Loucy (cell line): ENCODE data around the gene TIPIN.

Experiments
- EZH2phosphoT487 ChIP-seq: fragments of 200-600 bp; IDR thresholded peaks from 2 replicates; pipeline ENCODE4 v1.6.1; 2018; ENCODE audit warnings: antibody characterized with exemption, mild to moderate bottlenecking, moderate library complexity, borderline replicate concordance
- TF ChIP-seq, protein P1 (sequence below): fragments of 200-600 bp; sonication (generic); conservative IDR thresholded peaks from 2 replicates; pipeline ENCODE4 v1.5.1; 2014; ENCODE audit warnings: mild to moderate bottlenecking, antibody characterized with exemption, low read length

- TF ChIP-seq, protein P1, sequence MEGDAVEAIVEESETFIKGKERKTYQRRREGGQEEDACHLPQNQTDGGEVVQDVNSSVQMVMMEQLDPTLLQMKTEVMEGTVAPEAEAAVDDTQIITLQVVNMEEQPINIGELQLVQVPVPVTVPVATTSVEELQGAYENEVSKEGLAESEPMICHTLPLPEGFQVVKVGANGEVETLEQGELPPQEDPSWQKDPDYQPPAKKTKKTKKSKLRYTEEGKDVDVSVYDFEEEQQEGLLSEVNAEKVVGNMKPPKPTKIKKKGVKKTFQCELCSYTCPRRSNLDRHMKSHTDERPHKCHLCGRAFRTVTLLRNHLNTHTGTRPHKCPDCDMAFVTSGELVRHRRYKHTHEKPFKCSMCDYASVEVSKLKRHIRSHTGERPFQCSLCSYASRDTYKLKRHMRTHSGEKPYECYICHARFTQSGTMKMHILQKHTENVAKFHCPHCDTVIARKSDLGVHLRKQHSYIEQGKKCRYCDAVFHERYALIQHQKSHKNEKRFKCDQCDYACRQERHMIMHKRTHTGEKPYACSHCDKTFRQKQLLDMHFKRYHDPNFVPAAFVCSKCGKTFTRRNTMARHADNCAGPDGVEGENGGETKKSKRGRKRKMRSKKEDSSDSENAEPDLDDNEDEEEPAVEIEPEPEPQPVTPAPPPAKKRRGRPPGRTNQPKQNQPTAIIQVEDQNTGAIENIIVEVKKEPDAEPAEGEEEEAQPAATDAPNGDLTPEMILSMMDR: no peak
- TF ChIP-seq EZH2phosphoT487: no peak
Observed at GRCh38 chr15:66362776-66363175, 6.3 kb upstream of the TIPIN start.
